ENCODE results near the gene TMEM150B. TPM values are rescaled to one million over a fixed set of nuclear protein-coding genes. Genes with fewer than 3 reads are reported as not detected.
A peak's percentile ranks its signal among the peaks of the same experiment; 100 is the strongest.

Gene TMEM150B
- total RNA-seq, 1 experiment from 2014 or later, result not detected

DNA sequence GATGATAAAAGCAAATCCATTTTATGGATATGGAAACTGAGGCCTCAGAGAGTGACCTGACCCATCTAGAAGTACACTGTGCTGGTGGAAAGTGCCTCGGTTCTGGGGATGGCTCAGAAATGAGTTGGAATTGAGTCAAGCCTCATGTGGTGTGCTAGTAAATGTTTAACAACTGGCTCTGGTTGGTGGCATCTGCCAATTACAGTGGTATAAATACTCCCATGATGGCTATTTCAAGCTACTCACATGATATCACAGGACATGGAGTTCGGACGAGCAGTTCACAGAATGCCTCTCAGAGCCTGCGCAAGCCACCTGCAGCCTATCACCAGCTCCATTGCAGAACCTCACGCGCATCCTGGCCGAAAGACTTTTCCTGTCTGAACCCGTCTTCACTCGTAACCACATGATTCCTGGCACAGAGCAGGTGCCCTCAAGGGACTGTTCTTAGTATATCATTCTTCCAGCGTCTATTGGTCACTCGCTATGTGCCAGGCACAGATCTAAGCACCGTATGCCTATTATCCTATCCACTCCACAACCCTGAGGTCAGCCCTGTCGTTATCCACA is 9.1 kb downstream of the TMEM150B start:
- intact Hi-C loops (cut with micrococcal nuclease), result no loop called here
- no peaks in the 10 kb centered on the region for H3K9me2 ChIP-seq (ENCODE audit: insufficient read depth)
- no peak overlapping the region for H3K9ac ChIP-seq (ENCODE audit: low read length)
- no peak for DNase-seq (ENCODE audit: low read depth, low spot score)
- H3K4me2 ChIP-seq (ENCODE audit: low read length), result no peak overlapping the region
- H3K27me3 ChIP-seq (ENCODE audit: insufficient read depth, low read length), result no peaks in the 10 kb centered on the region
- no peak for TF ChIP-seq CEBPB (IDR thresholded peaks at IDR 0.05; ENCODE audit: low read depth)
- no peak for TF ChIP-seq ZNF274 (IDR thresholded peaks at IDR 0.05; ENCODE audit: low read depth, low read length)
- ChIA-PET CTCF (no interaction called here), POLR2A (no interaction called here), RAD21 (ENCODE audit: low non-redundant PET in 1 of 2, low total read pairs in 2 of 2, uncharacterized antibody in 2 of 2, unreplicated experiment in 2 of 2) (no interaction called here)
- H2AFZ ChIP-seq (ENCODE audit: low read depth, low read length, poor library complexity, severe bottlenecking), result no peak overlapping the region
- no peak for ATAC-seq
- H3K27ac ChIP-seq (ENCODE audit: low read depth, low read length), result no peak overlapping the region
- H3K4me3 ChIP-seq (replicated peaks in 1 of 2; ENCODE audit: low read depth in 1 of 2, low read length in 2 of 2), result no peak overlapping the region
- H3K9me3 ChIP-seq (ENCODE audit: control insufficient read depth in 1 of 2, insufficient read depth in 1 of 2, low read depth in 1 of 2, low read length in 2 of 2), result no peaks in the 10 kb centered on the region
- H3K36me3 ChIP-seq (ENCODE audit: control insufficient read depth in 1 of 2, insufficient read depth in 2 of 2, low read length in 2 of 2), result no peaks in the 10 kb centered on the region
- H3K4me1 ChIP-seq (ENCODE audit: control insufficient read depth in 1 of 2, insufficient read depth in 2 of 2, low read length in 2 of 2), result no peaks in the 10 kb centered on the region
- H4K20me1 ChIP-seq (ENCODE audit: insufficient read depth), result no peaks in the 10 kb centered on the region
- no peaks in the 10 kb centered on the region for H3K79me2 ChIP-seq (ENCODE audit: insufficient read depth, low read length)
- BruUV-seq (replicated peaks), result no TSS peak

DNA sequence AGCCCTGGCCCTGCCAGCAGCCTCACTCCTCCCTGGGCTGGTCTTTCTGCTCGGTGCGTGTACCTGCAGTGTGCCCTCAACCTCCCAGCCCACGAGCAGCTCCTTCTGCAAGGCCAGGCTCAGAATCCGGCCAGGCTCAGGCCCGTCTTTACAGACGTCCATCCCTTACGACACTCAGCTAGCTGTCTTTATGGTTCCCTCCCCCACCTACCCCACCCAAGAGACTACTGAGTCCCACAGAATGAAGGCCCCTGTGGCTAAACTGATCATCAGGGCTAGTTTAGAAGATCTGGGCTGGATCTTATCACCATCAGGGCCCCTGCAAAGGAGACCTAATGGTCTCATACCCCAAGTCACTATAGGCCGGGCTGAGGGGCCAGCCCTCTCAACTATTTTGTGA is 10.7 kb downstream of the TMEM150B start:
- Histone ChIP-seq H3K9ac (ENCODE audit: low read length) (no peak overlapping the region), H3K4me2 (ENCODE audit: low read length) (no peak overlapping the region), H2AFZ (ENCODE audit: low read depth, low read length, poor library complexity, severe bottlenecking) (no peak overlapping the region), H3K9me2 (ENCODE audit: insufficient read depth) (no peaks in the 10 kb centered on the region), H3K27me3 (ENCODE audit: insufficient read depth, low read length) (no peaks in the 10 kb centered on the region), H3K4me1 (ENCODE audit: control insufficient read depth in 1 of 2, insufficient read depth in 2 of 2, low read length in 2 of 2) (no peaks in the 10 kb centered on the region), H3K9me3 (ENCODE audit: control insufficient read depth in 1 of 2, insufficient read depth in 1 of 2, low read depth in 1 of 2, low read length in 2 of 2) (no peaks in the 10 kb centered on the region), H3K79me2 (ENCODE audit: insufficient read depth, low read length) (no peaks in the 10 kb centered on the region), H3K36me3 (ENCODE audit: control insufficient read depth in 1 of 2, insufficient read depth in 2 of 2, low read length in 2 of 2) (peaks cover 0 to 2% of the 10 kb centered on the region in 2 experiments; a peak in 2 of 4 replicates), H3K27ac (ENCODE audit: low read depth, low read length) (no peak overlapping the region), H4K20me1 (ENCODE audit: insufficient read depth) (no peaks in the 10 kb centered on the region), H3K4me3 (replicated peaks in 1 of 2; ENCODE audit: low read depth in 1 of 2, low read length in 2 of 2) (no peak overlapping the region)
- POLR2A ChIA-PET, result interaction anchor here (0.7 kb wide), 1 partner anchor 54 kb away, joined by 3 read pairs; no protein-coding TSS in a partner anchor
- DNase-seq (ENCODE audit: low read depth, low spot score) (no peak), ATAC-seq (no peak)
- RAD21 ChIA-PET (ENCODE audit: low non-redundant PET in 1 of 2, low total read pairs in 2 of 2, uncharacterized antibody in 2 of 2, unreplicated experiment in 2 of 2), result no interaction called here
- TSS peak; percentile 22 for BruUV-seq (replicated peaks)
- CTCF ChIA-PET, result no interaction called here
- TF ChIP-seq, protein P1, sequence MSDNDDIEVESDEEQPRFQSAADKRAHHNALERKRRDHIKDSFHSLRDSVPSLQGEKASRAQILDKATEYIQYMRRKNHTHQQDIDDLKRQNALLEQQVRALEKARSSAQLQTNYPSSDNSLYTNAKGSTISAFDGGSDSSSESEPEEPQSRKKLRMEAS (IDR thresholded peaks at IDR 0.05), result no peak
- TF ChIP-seq, protein P2, sequence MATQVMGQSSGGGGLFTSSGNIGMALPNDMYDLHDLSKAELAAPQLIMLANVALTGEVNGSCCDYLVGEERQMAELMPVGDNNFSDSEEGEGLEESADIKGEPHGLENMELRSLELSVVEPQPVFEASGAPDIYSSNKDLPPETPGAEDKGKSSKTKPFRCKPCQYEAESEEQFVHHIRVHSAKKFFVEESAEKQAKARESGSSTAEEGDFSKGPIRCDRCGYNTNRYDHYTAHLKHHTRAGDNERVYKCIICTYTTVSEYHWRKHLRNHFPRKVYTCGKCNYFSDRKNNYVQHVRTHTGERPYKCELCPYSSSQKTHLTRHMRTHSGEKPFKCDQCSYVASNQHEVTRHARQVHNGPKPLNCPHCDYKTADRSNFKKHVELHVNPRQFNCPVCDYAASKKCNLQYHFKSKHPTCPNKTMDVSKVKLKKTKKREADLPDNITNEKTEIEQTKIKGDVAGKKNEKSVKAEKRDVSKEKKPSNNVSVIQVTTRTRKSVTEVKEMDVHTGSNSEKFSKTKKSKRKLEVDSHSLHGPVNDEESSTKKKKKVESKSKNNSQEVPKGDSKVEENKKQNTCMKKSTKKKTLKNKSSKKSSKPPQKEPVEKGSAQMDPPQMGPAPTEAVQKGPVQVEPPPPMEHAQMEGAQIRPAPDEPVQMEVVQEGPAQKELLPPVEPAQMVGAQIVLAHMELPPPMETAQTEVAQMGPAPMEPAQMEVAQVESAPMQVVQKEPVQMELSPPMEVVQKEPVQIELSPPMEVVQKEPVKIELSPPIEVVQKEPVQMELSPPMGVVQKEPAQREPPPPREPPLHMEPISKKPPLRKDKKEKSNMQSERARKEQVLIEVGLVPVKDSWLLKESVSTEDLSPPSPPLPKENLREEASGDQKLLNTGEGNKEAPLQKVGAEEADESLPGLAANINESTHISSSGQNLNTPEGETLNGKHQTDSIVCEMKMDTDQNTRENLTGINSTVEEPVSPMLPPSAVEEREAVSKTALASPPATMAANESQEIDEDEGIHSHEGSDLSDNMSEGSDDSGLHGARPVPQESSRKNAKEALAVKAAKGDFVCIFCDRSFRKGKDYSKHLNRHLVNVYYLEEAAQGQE (IDR thresholded peaks at IDR 0.05; ENCODE audit: low read depth), result no peak
- TF ChIP-seq POLR2A (IDR thresholded peaks at IDR 0.05; ENCODE audit: borderline replicate concordance, extremely low read depth, insufficient read depth, insufficient read length) (no peak), EZH2 (IDR thresholded peaks at IDR 0.05) (no peak), EZH2phosphoT487 (IDR thresholded peaks at IDR 0.05; ENCODE audit: borderline replicate concordance) (no peak), ELF1 (IDR thresholded peaks at IDR 0.05; ENCODE audit: borderline replicate concordance, low read depth) (no peak), CEBPB (IDR thresholded peaks at IDR 0.05; ENCODE audit: low read depth) (no peak), SRF (IDR thresholded peaks at IDR 0.05; ENCODE audit: low read depth) (no peak), POLR2AphosphoS5 (IDR thresholded peaks at IDR 0.05; ENCODE audit: low read depth, low read length) (no peak)
- TF ChIP-seq, protein P3, sequence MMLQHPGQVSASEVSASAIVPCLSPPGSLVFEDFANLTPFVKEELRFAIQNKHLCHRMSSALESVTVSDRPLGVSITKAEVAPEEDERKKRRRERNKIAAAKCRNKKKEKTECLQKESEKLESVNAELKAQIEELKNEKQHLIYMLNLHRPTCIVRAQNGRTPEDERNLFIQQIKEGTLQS (IDR thresholded peaks at IDR 0.05), result no peak
- TF ChIP-seq, protein P4, sequence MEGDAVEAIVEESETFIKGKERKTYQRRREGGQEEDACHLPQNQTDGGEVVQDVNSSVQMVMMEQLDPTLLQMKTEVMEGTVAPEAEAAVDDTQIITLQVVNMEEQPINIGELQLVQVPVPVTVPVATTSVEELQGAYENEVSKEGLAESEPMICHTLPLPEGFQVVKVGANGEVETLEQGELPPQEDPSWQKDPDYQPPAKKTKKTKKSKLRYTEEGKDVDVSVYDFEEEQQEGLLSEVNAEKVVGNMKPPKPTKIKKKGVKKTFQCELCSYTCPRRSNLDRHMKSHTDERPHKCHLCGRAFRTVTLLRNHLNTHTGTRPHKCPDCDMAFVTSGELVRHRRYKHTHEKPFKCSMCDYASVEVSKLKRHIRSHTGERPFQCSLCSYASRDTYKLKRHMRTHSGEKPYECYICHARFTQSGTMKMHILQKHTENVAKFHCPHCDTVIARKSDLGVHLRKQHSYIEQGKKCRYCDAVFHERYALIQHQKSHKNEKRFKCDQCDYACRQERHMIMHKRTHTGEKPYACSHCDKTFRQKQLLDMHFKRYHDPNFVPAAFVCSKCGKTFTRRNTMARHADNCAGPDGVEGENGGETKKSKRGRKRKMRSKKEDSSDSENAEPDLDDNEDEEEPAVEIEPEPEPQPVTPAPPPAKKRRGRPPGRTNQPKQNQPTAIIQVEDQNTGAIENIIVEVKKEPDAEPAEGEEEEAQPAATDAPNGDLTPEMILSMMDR (IDR thresholded peaks at IDR 0.05 in 2 of 3, conservative IDR thresholded peaks at IDR 0.05 in 1 of 3; ENCODE audit: borderline replicate concordance in 1 of 3, insufficient read depth in 1 of 3, low read depth in 2 of 3, low read length in 2 of 3), result no peak
- intact Hi-C loops (cut with micrococcal nuclease), result no loop called here

All from HCT116 (cell line).